Tibial nerve (tissue), 4 donors: ENCODE results near the gene LACRT. TPM values are rescaled to one million over a fixed set of nuclear protein-coding genes. Genes with fewer than 3 reads are reported as not detected.

ENCODE experiments used
- DNase-seq, 2 donors: peaks; one replicate each; pipeline ENCODE4 v3.0.0-alpha.2; 2019; ENCODE audit warnings: low spot score in 2 of 2
- H3K27ac ChIP-seq, 4 donors: fragments of 200-600 bp; sonication (generic) in 3 of 4; one replicate each; pipeline ENCODE4 v1.5.1; 2017 to 2019; ENCODE audit warnings: mild to moderate bottlenecking in 1 of 4
- H3K27me3 ChIP-seq, 2 donors: fragments of 200-600 bp; sonication (generic) in 1 of 2; one replicate each; pipeline versions ENCODE4 v1.5.1 to v1.6.0; 2017 to 2019
- H3K36me3 ChIP-seq, 3 donors: fragments of 200-600 bp; sonication (generic); one replicate each; pipeline ENCODE4 v1.5.1; 2018 to 2019
- H3K4me1 ChIP-seq, 4 donors: fragments of 200-600 bp; sonication (generic) in 3 of 4; one replicate each; pipeline ENCODE4 v1.5.1; 2017 to 2019
- H3K4me3 ChIP-seq, 4 donors: fragments of 200-600 bp; sonication (generic) in 3 of 4; one replicate each; pipeline ENCODE4 v1.5.1; 2017 to 2019; ENCODE audit warnings: mild to moderate bottlenecking in 1 of 4, moderate library complexity in 1 of 4
- H3K9me3 ChIP-seq, 4 donors: fragments of 200-600 bp; sonication (generic) in 3 of 4; one replicate each; pipeline ENCODE4 v1.5.1; 2017 to 2019
- EP300 ChIP-seq, 2 donors: sonication (generic); formaldehyde crosslinking; IDR thresholded peaks; one replicate each; pipeline ENCODE4 v1.6.1; 2017; ENCODE audit warnings: antibody characterized with exemption in 2 of 2, mild to moderate bottlenecking in 1 of 2
- POLR2A ChIP-seq, 2 donors: fragments of 450-650 bp; IDR thresholded peaks; one replicate each; pipeline ENCODE4 v1.6.1; 2017; ENCODE audit warnings: antibody characterized with exemption in 2 of 2, mild to moderate bottlenecking in 2 of 2, moderate library complexity in 2 of 2
- WGBS, 2 donors: methylation state at CpG; one replicate each; pipeline ENCODE4 v1.1.5; 2018; 5-methylcytosine and 5-hydroxymethylcytosine counted together
- total RNA-seq, 4 donors: library from RNA; depleted of rRNA; stranded (reverse); fragments of >200 nt; gene quantifications; one replicate each; pipeline ENCODE4 v1.1.0, GENCODE V29; 2016
- TF ChIP-seq, protein P1 (sequence below), 5 experiments: fragments of 200-600 bp in 3 of 5; fragments of 450-650 bp in 2 of 5; sonication (generic) in 3 of 5; IDR thresholded peaks; one replicate each; pipeline ENCODE4 v1.5.1; 2016 to 2019; ENCODE audit warnings: antibody characterized with exemption in 5 of 5, mild to moderate bottlenecking in 3 of 5, moderate library complexity in 2 of 5

The LACRT gene
- total RNA-seq, 4 donors from 2014 or later = not detected

DNA sequence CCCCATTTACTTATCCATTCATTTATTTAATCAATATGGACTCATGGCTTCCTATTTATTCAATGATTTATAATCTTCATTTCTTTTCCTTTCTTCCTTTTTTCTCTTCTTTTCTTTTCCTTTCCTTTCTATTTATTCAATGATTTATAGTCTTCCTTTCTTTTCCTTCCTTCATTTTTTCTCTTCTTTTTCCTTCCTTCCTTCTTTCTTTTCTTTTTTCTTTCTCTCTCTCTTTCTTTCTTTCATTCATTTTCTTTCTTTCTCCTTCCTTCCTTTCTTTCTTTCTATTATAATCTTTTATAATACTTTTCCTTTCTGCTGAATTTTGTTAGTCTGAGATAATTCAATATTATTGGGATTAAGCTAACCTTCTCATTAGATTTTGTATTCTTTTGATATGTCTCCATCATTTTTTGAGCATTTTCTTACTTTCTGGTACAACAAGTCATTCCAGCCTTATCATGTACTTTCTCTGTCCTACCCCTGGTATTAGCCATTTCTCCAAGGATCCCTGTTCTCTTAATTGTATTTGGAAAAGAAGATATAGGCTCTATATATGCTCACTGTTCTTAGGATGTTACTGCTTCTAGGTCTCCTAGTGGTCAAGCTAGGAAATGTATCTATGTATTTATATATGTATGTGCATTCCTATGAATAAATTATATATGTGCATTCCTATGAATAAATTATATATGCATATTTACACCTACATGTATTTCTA, 12.1 kb downstream of the LACRT start:
- Histone ChIP-seq H3K27ac (no peak overlapping the region), H3K36me3 (no peaks in the 10 kb centered on the region), H3K27me3 (no peaks in the 10 kb centered on the region), H3K9me3 (peaks cover 0 to 3% (median 0%) of the 10 kb centered on the region in 4 donors), H3K4me3 (no peak overlapping the region), H3K4me1 (no peaks in the 10 kb centered on the region)
- TF ChIP-seq POLR2A (IDR thresholded peaks at IDR 0.05) (no peak), EP300 (IDR thresholded peaks at IDR 0.05) (no peak)
- TF ChIP-seq, protein P1, sequence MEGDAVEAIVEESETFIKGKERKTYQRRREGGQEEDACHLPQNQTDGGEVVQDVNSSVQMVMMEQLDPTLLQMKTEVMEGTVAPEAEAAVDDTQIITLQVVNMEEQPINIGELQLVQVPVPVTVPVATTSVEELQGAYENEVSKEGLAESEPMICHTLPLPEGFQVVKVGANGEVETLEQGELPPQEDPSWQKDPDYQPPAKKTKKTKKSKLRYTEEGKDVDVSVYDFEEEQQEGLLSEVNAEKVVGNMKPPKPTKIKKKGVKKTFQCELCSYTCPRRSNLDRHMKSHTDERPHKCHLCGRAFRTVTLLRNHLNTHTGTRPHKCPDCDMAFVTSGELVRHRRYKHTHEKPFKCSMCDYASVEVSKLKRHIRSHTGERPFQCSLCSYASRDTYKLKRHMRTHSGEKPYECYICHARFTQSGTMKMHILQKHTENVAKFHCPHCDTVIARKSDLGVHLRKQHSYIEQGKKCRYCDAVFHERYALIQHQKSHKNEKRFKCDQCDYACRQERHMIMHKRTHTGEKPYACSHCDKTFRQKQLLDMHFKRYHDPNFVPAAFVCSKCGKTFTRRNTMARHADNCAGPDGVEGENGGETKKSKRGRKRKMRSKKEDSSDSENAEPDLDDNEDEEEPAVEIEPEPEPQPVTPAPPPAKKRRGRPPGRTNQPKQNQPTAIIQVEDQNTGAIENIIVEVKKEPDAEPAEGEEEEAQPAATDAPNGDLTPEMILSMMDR (IDR thresholded peaks at IDR 0.05) = no peak
- DNase-seq = no peak

DNA sequence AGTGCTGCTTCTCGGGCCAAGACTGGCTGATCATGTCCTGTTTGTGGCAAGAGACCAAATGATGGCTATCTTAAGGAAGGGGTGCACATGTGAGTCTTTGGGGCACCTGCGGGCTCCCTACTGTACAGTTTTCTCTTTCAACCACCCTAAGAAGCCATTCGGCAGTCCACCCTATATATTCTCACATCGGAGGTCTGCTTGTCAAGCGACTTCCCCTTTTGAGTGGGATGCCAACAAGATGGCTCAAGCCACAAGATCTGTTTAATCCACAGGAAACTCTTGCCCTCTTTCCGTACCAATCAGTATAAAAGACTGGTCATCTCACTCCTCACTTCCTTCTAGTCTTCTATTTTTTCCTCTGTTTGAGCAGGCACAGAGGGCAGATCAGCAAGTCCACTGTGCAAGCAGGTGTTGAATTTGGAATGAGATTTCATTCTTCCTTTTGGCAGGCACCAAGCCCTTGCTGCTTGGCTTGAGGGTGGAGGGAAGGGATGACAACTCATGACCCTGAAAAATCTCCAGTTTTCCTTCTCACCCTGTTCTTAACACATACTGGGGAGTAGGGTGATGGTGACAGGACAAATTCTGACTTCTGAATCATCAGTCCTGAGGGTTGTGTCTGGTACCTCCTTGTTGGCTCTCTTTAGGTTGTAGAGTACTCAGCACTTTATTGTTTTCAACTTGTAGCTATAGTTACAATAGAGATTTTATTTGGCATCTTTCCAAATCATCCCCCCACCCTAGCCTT, 17.6 kb downstream of the LACRT start:
- peaks cover 0 to 4% of the 10 kb centered on the region in 2 donors for H3K27me3 ChIP-seq
- H3K4me1 ChIP-seq = no peaks in the 10 kb centered on the region
- no peak overlapping the region for H3K4me3 ChIP-seq
- H3K9me3 ChIP-seq = no peaks in the 10 kb centered on the region
- TF ChIP-seq POLR2A (IDR thresholded peaks at IDR 0.05) (no peak), EP300 (IDR thresholded peaks at IDR 0.05) (no peak)
- TF ChIP-seq, protein P1 (IDR thresholded peaks at IDR 0.05) = no peak
- no peak overlapping the region for H3K27ac ChIP-seq
- WGBS, 2 donors = 71 to 83% methylated on average over 6 of the region's 6 CpGs
- H3K36me3 ChIP-seq = no peaks in the 10 kb centered on the region
- no peak for DNase-seq

DNA sequence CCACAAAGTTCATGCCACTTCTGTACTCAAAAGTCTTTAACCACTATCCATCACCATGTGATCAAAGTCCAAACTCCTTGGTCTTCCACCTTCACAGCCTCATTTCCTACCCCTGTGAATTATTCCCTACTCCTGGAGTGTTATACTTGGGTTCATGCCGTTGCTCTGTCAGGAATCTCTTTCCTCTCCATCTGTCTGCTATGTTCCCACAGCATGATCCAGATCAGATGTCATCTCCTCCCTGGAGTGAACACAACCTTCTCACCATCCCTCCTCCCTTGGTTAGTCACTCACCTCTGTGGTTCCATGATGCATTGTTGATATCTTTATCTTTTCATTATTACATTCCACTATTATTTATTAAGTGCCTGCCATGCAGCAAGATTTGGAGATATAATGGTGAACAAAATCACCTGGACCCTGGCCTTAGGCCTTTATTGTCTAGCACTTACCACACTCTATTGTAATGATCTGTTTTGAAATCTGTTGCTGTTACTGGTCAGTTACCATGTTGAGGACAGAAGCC, 22.4 kb downstream of the LACRT start:
- no peak for DNase-seq
- no peak for TF ChIP-seq EP300 (IDR thresholded peaks at IDR 0.05)
- H3K9me3 ChIP-seq = no peaks in the 10 kb centered on the region
- H3K4me1 ChIP-seq = no peaks in the 10 kb centered on the region
- no peak overlapping the region for H3K4me3 ChIP-seq
- H3K27ac ChIP-seq = no peak overlapping the region
- H3K36me3 ChIP-seq = no peaks in the 10 kb centered on the region
- 75 to 79% methylated on average over 1 of the region's 1 CpG for WGBS, 2 donors
- H3K27me3 ChIP-seq = peaks cover 0 to 4% of the 10 kb centered on the region in 2 donors

DNA sequence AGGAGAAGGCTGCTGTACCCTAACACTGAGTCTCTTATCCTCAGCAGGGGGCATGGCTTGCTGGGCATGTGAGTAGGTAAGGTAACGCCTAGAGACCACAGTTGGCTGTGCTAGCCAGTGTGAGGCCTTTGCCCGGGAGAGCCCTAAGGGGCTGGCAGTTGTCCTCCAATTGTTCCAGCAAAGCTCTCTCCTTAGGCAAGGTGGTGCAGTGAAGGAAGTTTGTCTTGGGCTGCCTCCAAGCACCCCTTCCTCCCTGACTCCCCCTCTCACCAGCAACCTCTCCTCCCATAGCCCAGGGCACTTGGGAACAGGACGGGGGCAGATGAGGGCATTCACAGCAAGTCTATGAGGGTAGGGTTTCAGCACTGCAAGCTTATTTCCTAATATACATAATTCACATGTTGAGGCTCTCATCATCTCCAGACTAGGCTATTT, 23.0 kb downstream of the LACRT start:
- H3K36me3 ChIP-seq = no peaks in the 10 kb centered on the region
- H3K4me3 ChIP-seq = no peak overlapping the region
- no peak overlapping the region for H3K27ac ChIP-seq
- 54 to 55% methylated on average over 3 of the region's 3 CpGs for WGBS, 2 donors
- no peaks in the 10 kb centered on the region for H3K4me1 ChIP-seq
- DNase-seq = no peak
- no peaks in the 10 kb centered on the region for H3K9me3 ChIP-seq
- TF ChIP-seq, protein P1 (IDR thresholded peaks at IDR 0.05) = no peak
- TF ChIP-seq EP300 (IDR thresholded peaks at IDR 0.05) = no peak
- H3K27me3 ChIP-seq = peaks cover 0 to 4% of the 10 kb centered on the region in 2 donors

DNA sequence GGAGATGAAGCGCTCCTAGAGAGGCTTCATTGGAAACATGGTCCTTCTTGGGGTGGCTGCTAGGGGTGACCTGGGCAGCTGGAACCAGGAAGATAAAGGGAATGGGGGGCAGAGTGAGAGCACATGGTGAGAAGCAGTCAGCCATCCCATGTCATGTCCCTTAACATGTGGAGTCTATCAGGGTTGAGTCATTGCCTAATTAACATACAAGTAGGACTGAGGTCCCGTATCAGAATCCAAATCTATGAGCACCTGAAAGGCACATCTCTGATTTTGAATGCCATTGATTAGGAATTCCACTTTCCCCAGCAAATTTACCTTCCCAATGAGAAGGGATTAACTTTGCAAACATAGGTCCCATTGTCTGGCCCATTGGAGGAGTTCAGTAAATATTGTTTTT, 25.9 kb downstream of the LACRT start:
- Histone ChIP-seq H3K4me1 (no peaks in the 10 kb centered on the region), H3K9me3 (no peaks in the 10 kb centered on the region), H3K4me3 (no peak overlapping the region), H3K27ac (no peak overlapping the region), H3K27me3 (peaks cover 0 to 2% of the 10 kb centered on the region in 2 donors), H3K36me3 (no peaks in the 10 kb centered on the region)
- WGBS, 2 donors = 87 to 90% methylated on average over 2 of the region's 2 CpGs
- TF ChIP-seq POLR2A (IDR thresholded peaks at IDR 0.05) (no peak), EP300 (IDR thresholded peaks at IDR 0.05) (no peak)
- TF ChIP-seq, protein P1 (IDR thresholded peaks at IDR 0.05) = no peak
- no peak for DNase-seq
